CD1c-positive myeloid dendritic cell (primary cell): Measurements from ENCODE around the gene INPP5A.

Experiments
- DNase-seq: peaks from one replicate; pipeline ENCODE4 v3.0.0-alpha.2; 2016; ENCODE audit errors: extremely low spot score

Gene INPP5A

DNA sequence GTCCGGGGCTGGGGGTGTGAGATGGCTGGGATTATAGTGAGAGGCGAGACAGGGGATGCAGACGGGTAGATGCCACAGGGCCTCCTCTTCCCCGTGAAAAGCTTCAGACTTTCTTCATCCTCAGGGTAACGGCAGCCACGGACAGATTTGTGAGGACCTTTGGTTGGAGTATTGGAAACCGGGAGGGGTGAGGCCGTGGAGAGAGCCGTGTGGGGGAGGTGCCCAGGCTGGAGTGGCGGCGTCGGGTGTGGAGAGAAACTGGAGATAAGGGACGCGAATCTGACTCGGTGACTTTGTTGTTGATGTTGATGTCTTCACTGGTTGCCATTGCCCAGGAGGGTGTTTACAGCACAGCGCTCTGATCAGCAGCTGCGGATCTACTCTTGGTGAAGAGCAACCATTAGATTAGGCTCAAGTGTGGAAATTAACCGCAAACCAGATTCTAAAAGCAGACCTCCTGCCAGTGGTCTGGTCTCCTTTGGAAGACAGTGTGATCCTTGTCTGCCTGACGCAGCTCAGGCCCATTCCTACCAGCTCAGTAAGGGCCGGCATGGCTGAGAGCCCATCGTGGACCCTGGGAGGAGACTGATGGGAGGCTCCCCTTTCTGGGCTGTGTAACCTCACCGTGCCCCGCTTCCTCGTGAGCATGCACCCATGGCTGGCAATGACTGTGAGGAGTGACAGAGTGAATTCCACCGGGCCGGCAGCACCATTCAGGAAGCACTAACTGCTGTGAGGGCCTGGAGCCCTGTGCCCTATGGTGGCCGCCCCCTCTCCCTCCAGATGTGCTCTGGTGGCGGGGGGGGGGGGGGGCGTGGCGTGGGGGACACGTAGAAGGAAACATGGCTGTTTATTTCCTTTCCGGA lies 90.3 kb downstream of the INPP5A start:
- DNase-seq, result peak; percentile 46

DNA sequence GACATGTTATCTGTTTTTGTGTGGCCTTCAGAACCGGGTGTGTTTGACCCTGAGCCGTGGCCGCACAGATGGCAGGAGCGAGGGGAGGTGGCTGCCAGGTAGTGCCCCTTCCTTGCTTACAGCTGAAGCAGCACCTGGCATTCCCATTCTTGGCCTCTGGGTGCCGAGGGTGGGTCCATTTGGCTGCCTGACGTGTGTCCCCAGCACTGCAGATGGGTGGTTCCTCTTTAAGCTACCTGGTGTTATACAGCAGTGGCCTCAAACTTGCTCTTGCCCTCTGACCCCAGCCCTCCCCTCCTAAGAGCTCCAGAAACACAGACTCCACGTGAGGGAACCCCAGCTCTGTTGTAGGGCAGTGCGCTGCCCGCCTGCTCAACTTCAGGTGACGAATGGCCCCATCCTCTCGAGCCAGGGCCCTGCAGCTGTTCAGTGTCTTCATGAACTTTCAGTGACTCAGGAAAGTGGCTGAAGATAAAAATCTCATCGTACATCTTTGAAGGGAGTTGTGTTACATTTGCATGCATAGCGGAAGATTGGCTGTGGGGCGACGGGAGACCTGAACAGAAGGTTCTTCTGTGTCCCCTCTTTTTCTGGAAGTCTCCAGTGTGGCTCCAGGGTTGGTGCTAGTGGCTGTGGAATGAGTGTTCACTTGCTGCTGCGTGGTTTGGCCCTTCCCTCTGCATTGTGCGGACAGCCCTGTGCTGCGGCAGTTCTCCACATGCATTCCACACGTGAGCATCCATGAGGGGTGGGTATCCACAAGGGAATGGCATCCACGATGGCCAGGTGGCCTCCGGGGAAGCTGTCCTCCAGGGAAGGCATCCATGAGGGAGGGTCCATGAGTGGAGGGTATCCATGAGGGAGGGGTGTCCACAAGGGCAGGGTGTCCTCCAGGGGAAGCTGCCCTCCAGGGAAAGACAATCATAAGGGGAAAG lies 91.6 kb downstream of the INPP5A start:
- no peak for DNase-seq

DNA sequence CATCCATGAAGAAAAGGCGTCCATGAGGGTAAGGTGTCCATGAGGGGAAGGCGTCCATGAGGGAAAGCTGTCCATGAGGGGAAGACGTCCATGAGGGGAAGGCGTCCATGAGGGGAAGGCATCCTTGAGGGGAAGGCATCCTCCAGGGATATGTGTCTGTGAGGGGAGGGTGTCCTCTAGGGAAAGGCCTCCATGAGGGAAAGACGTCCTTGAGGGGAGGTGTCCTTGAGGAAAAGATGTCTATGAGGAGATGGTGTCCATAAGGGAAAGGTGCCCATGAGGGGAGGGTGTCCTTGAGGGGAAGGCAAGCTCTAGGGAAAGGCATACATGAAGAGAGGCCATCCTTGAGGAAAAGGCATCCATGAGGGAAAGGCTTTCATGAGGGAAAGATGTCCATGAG lies 92.6 kb downstream of the INPP5A start:
- DNase-seq, result no peak

DNA sequence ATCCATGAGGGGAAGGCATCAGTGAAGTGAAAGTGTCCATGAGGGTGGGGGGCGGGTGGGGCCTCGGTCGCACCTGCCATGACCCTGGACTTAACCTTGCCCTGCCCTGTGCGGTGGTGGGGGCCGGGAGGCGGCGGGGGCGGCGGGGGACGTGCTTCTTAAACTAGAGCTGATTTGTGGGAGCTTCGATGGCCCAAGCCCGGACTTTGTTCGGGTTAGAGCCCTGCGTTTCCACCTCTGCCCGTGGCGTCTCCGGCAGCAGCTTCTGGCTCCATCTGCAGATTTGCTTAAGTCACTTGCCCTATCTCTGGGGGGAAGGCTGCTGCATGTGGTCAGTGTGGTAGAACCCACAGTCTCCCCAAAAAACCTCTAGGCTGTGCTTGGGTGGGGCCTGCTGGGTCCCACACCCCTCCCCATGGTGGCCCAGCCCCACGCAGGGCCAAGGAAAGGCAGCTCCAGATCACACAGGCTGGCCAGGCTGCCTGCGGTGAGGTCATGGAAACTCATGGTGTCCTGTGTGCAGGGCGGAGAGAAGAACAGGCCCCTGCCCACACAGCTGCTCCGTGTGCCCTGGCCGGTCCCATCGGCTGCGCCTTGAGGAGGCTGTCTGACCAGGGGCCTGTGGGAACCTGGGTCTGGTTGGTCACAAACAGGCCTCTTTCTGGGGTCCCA lies 93.2 kb downstream of the INPP5A start:
- no peak for DNase-seq

GRCh38 chr10:132631338-132631735 lies 93.8 kb downstream of the INPP5A start:
- no peak for DNase-seq

DNA sequence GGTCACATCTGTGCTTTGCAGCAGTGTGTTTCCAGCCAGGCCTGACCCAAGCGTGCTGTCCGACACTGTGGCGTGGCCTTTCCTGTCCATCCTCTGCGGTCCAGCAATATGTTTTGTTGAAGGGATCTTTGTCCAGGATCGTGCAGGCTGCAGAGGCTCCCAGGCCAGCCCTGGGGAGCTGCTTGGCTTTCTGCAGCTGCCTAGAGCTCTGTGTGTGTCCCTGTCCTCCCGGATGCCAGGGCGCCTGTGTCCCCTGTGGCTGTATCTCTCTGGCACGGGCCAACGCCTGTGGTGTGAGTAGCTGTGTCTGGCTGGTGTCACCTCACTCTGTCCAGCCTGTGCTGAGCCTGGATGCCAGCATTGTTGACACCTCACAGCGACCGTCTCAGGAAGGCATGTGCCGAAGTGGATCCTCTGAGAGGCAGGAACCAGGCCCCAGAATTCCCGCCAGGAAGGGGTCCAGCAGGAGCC lies 94.5 kb downstream of the INPP5A start:
- no peak for DNase-seq

DNA sequence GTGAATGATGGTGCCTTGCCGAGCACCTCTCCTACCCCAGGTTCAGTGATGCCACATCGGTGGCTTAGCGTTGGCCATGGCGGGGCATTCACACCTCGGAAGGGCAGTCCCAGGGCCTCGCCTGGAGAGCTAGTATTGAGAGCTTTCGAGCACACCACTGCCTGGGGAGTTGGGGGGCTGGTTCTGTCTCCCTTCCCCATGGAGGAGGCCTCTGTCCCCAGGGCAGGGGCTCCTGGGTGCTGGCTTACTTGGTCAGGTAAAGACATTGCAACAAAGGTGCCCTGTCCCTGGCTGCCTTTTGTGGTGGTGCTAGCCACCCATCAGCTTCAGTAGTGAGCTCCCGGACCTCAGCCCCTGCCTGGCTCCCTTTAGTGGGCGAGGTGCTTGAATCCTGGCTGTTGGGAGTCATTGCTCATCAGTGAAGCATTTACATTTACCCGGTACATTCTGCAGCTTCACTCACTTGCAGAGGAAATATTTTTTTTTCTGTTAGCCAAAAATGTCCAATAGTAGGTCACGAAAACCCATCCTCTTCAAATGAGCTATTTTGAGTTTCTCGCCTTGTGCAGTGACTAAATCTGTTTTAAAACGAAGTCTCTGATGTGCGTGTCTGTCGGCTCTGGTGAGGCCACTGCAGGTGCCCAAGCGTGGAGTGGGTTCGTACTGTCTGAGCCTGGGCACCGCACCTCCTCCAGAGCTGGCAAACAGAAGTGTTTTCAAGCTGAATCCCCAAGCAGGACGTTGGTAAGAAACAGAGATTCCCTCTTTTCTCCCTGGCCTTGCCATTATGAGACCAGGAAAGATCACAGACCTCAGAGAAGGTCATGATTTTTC lies 95.5 kb downstream of the INPP5A start:
- no peak for DNase-seq

DNA sequence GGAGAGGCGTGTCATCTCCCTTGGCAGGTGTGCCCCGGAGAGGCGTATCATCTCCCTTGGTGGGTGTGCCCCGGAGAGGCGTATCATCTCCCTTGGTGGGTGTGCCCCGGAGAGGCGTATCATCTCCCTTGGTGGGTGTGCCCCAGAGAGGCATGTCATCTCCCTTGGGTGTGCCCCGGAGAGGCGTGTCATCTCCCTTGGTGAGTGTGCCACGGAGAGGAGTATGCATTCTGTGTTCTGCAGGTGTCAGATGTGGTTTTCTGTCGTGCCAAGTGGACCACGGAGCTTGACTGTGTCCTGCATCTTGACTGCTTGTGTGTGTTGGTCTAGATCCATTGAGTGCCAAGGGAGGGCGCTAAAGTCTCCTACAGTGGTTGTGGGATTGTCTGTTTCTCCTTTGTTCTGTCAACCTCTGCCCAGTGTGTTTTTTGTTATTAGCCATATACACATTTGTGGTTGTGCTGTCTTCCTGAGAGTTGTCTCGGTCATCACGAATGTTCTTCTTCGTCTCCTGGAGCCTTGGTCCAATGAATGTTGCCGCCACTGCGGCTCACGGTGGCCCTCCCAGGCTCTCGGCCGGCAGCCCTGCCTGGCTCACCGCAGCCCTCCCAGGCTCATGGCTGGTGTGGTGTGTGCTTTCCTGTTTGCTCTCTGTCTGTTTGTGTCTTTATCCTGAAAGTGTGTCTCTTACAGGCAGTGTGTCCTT lies 96.8 kb downstream of the INPP5A start:
- DNase-seq, result no peak

GRCh38 chr10:132634947-132635271 lies 97.3 kb downstream of the INPP5A start:
- DNase-seq, result no peak

GRCh38 chr10:132636358-132636757 lies 98.8 kb downstream of the INPP5A start:
- no peak for DNase-seq

DNA sequence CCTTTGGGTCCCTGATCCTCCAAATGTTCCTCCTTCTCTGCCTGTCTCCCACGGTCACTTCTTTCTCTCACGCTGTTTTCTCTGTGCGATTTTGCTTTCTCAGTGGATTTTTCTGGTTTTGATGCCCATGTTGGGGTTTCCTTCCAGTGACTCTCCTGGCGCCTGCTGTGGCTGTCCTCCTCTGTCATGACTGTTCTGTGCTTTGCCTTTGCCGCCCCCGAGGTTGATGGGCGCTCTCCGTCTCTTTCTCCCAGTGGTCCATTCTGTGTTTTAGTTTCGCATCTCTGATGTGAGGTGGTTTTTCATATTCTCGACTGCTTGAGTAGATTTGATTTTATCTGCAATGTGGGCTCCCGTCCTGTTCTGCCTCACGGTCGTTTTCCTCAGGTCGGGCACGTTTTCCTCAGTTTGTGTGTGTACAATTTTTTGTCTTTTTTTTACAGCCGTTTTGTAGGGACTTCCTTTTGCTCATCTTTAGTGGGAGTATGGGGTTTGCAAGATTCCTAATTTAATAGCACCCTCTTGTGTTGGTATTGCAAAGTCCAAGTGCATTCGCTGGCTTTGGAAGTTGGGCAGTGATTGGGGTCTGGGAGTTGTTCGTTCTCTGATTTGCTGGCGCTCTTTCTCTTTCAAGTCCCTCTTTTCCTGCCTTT lies 100.0 kb downstream of the INPP5A start:
- peak; percentile 73 for DNase-seq

DNA sequence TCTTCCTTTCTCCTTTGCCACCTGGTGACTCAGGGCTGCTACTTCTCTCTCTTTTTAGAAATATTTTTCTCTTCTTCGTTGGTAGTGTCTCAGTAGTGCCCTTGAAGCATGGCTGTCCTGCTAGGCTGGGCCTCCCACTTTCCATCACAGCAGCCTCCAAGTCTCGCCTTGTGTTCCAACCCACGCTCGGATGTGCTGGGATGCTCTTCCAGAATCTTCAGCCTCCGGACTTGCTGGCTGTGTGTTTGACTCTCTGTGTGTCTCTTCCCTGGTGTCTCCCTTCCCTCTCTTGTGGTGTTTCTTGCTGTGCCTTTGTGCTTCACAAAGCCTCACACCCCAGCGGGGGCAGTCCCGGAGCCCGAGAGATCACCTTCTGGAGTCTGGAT lies 100.5 kb downstream of the INPP5A start:
- no peak for DNase-seq

GRCh38 chr10:132639470-132639869 lies 101.9 kb downstream of the INPP5A start:
- no peak for DNase-seq

- DNase-seq, result no peak
Measured at GRCh38 chr10:132640326-132641125, 102.9 kb downstream of the INPP5A start.

DNA sequence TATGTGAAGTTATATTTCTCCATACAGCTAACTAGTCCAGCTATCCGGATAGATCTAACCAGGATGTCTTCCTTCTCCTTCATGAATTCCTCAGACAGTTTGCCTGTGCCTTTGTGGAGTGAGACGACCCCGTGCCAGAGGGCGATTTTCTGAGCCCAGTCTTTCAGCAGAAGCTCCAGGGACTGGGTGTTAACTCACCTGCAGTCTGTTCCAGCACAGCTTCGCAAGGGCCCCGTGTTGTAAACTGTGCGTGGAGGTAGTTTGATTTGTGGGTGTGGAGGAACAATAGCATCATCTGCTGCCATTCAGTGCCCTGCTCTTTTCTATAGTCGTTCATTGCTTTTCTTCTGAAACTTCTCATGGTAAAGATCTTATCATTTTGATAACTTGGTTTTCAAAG lies 103.8 kb downstream of the INPP5A start:
- no peak for DNase-seq

- DNase-seq, result no peak
Measured at GRCh38 chr10:132641966-132642731, 104.6 kb downstream of the INPP5A start.

DNA sequence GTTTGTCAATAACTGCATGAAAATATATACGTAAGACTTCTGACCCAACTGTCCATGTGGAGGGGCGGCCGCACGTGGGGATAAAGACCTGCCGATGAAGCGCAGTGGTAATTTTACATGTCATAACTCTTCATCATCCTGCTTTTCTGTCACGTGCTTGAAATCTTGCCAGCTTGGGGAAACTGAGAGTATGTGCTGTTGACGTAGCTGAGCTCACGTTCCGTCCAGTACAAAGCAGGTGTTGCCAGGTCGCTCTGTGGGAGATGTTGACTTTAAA lies 105.1 kb downstream of the INPP5A start:
- no peak for DNase-seq

- no peak for DNase-seq
Measured at GRCh38 chr10:132643709-132644526, 106.3 kb downstream of the INPP5A start.
